Astrocyte of the cerebellum (primary cell): Measurements from ENCODE around the gene OR9I1.

Experiments used
- DNase-seq: peaks from one replicate; pipeline ENCODE4 v3.0.0-alpha.2; 2011; ENCODE audit warnings: low read depth
- H3K4me3 ChIP-seq: 2 replicates; pipeline ENCODE4 v1.5.1; 2011; ENCODE audit warnings: mild to moderate bottlenecking, low read depth, low read length, moderate library complexity
- in situ Hi-C: cut with HindIII; loops from 2 replicates; pipeline ENCODE4 v1.10.0; 2017; ENCODE audit warnings: low sequenced_read_pairs
- TF ChIP-seq, protein P1 (sequence below): IDR thresholded peaks from 2 replicates; pipeline ENCODE4 v1.5.1; 2012; ENCODE audit warnings: low read length, low read depth, moderate library complexity, mild to moderate bottlenecking; ENCODE audit errors: missing control alignments

Gene OR9I1

DNA sequence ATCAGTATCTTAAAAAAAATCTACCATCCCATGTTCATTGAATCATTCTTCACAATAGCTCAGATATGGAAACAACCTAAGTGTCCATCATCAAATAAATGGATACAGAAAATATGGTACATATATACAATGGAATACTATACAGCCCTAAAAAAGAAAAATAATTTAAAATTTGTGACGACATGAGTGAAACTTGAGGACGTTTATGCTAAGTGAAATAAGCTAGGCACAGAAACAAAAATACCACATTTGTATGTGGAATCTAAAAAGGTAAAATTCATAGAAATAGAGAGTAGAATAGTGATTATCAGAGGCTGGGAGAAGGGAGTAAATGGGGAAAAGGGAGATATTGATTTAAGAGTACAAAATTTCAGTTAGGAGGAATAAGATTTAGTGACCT, 38.8 kb downstream of the OR9I1 start:
- in situ Hi-C loops = no loop called here
- no peak overlapping the region for H3K4me3 ChIP-seq
- TF ChIP-seq, protein P1, sequence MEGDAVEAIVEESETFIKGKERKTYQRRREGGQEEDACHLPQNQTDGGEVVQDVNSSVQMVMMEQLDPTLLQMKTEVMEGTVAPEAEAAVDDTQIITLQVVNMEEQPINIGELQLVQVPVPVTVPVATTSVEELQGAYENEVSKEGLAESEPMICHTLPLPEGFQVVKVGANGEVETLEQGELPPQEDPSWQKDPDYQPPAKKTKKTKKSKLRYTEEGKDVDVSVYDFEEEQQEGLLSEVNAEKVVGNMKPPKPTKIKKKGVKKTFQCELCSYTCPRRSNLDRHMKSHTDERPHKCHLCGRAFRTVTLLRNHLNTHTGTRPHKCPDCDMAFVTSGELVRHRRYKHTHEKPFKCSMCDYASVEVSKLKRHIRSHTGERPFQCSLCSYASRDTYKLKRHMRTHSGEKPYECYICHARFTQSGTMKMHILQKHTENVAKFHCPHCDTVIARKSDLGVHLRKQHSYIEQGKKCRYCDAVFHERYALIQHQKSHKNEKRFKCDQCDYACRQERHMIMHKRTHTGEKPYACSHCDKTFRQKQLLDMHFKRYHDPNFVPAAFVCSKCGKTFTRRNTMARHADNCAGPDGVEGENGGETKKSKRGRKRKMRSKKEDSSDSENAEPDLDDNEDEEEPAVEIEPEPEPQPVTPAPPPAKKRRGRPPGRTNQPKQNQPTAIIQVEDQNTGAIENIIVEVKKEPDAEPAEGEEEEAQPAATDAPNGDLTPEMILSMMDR = no peak
- no peak for DNase-seq

DNA sequence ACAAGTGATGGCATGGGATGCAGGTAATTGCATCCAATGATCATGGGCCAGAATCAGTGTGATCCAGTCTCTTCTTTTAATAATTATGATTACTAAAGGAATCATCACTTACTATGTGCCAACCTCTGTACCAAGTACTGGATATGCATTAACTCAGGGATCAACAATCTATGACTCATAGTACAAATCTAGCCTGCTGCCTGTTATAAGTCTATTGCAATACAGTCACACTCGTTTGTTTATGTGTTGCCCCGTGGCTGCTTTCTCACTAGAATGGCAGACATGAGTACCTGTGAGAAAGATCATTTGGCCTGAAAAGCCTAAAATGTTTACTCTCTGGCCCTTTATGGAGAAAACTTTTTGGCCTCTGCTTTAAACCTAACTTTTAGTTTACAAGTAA, 49.5 kb downstream of the OR9I1 start:
- DNase-seq = no peak
- H3K4me3 ChIP-seq = no peak overlapping the region
- TF ChIP-seq, protein P1 = no peak
- in situ Hi-C loops = no loop called here

DNA sequence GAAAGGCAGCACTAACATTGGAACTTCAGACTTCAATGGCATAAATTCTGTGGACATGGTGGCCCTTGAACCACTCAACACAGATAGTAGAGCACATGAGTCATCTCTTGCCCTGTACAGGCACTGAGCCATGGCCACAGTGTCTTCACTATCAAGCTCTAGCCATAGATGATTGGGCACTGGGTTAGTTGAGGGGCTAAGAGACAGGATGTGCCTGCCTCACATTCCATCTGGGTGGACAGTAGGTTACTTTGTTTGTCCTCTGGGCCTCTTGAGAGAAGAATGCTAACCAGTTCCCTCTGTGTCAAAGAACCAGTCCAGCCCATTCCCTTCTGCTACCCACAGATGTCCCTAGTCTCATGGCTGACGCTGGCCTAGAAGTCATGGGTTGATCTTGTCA, 54.7 kb downstream of the OR9I1 start:
- TF ChIP-seq, protein P1 = no peak
- H3K4me3 ChIP-seq = no peak overlapping the region
- DNase-seq = no peak
- in situ Hi-C loops = no loop called here

DNA sequence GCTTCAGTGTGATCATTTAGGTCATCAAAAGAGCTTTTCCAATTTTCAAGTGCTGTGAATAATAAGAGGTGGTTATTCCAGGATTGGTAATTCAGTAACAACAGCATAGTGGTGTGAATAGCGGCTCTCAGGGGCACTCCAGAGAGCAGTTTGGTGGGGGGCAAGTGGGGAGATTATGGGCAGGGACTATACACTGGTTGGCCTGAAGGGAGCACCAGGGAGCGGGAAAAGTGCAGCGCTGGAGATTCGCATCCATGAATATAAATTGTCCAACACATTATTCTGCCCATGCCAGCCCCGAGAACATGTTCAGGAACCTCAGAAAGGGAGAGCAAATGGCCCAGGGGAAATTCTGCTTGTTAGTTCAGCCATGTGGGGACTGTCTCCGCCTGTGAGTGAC, 56.7 kb downstream of the OR9I1 start:
- TF ChIP-seq, protein P1 = no peak
- DNase-seq = no peak
- in situ Hi-C loops = no loop called here
- no peak overlapping the region for H3K4me3 ChIP-seq

DNA sequence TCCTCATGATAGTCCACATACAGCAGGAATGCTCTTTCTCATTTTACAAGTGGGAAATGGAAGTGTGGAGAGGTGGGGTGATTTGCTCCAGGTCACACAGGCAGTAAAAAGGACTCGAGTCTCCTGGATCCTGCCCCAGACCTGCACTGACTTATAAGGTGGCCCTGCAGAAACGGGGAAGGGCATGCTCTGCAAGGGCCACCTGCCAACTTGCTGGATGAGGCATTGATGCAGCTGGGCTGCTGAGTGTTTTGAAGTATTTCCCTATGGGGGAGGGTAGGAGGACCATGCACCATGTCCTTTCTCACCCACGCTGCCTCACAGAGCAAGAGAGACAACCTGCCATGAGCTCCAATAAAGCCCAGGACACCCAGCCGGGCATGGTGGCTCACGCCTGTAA, 57.6 kb downstream of the OR9I1 start:
- in situ Hi-C loops = no loop called here
- DNase-seq = no peak
- H3K4me3 ChIP-seq = no peak overlapping the region
- TF ChIP-seq, protein P1 = no peak
